HFF-Myc (cell line): Measurements from ENCODE around the gene BCL2L15.

Experiments used
- DNase-seq: peaks from one replicate; pipeline ENCODE4 v3.0.0-alpha.2; 2011; ENCODE audit warnings: low read depth; ENCODE audit errors: extremely low read depth
- H3K4me3 ChIP-seq: replicated peaks from 2 replicates; pipeline ENCODE4 v1.5.1; 2011; ENCODE audit warnings: low read depth, mild to moderate bottlenecking, control low read depth, low read length
- TF ChIP-seq, protein P1 (sequence below): IDR thresholded peaks from 2 replicates; pipeline ENCODE4 v1.5.1; 2012; ENCODE audit warnings: mild to moderate bottlenecking, low read depth, low read length, control low read depth; ENCODE audit errors: missing control alignments

Gene BCL2L15

DNA sequence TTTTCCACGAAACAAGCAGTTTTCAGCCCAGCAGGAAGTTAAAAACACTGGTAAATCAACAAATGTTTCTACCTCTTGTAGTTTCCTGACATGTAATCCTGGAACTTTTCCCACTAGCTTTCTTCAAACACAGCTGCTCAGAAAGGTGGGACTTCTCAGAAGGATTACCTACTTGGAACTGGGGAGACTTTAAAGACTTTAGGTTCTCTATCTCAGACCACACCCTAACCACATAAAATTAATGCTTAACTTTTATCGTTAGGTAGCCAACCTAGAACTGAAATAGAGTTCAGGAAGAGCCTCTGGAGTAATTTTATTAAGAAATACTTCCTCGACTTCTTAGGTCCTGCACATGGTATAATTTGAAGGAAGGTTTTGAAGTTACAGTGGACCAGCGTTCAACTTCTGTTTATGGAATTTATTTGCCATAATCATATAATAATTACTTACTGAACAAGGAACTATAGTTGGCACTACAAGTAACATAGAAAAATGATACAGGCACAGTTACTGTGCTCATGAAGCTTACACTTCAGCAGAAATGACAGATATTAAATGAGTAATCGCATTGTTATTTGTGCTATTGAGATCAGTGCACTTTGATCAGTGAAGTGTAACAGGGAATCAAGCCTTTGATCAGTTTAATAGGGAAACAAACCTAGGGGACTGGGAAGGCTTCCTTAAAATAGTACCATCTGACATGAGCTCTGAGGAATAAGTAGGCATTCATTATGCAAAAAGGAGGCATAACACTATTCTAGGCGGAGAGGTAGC, at the start of gene BCL2L15:
Gene BCL2L15 (minus strand): TSS at position 180 of the 774 bp plus-strand sequence. CDS start 206 bp downstream, outside the sequence.
- no peak for DNase-seq

DNA sequence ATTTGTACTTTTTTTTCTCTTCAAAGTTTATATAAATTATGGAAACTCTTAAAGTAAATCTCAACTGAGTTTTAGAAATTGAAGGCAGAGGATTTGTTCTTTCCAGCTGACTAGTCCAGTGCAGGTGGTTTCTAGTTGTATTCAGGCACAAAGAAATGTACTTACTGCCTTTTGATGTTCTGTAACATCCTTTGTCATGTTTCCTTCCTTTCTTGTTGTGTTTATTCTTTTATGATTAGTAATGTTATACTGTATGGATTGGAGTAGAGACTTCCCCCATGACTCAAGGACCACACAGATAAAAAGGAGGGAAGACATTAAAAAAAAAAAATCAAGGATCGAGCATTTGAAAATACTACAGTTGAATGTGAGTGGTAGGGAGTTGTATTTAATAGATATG, 49.8 kb upstream of the BCL2L15 start:
- no peak overlapping the region for H3K4me3 ChIP-seq
- TF ChIP-seq, protein P1, sequence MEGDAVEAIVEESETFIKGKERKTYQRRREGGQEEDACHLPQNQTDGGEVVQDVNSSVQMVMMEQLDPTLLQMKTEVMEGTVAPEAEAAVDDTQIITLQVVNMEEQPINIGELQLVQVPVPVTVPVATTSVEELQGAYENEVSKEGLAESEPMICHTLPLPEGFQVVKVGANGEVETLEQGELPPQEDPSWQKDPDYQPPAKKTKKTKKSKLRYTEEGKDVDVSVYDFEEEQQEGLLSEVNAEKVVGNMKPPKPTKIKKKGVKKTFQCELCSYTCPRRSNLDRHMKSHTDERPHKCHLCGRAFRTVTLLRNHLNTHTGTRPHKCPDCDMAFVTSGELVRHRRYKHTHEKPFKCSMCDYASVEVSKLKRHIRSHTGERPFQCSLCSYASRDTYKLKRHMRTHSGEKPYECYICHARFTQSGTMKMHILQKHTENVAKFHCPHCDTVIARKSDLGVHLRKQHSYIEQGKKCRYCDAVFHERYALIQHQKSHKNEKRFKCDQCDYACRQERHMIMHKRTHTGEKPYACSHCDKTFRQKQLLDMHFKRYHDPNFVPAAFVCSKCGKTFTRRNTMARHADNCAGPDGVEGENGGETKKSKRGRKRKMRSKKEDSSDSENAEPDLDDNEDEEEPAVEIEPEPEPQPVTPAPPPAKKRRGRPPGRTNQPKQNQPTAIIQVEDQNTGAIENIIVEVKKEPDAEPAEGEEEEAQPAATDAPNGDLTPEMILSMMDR, result no peak
- DNase-seq, result no peak

More for the DNA sequence above, at the start of gene BCL2L15:
- H3K4me3 ChIP-seq, result no peak within 1 kb of the TSS
- TF ChIP-seq, protein P1, result no peak

DNA sequence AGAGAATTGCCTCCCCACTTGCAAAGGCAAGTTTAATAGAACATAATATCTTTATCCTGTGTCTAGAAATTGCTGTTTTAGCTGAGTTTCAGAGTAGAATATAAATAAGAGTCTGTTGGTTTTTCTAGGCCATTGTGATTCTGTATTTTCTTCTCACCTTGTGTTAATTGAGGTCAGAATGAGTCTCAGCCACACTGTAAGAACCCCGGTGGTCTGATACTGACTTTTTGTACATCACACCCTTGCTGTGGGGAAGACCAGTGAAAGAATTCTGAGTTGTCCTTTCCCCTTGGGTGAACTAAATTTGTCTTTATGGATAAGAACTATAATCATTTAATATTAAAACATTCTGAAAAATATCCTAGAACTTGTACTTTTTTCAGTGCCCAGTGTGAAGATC, 48.6 kb upstream of the BCL2L15 start:
- no peak overlapping the region for H3K4me3 ChIP-seq
- TF ChIP-seq, protein P1, result no peak
- DNase-seq, result no peak

DNA sequence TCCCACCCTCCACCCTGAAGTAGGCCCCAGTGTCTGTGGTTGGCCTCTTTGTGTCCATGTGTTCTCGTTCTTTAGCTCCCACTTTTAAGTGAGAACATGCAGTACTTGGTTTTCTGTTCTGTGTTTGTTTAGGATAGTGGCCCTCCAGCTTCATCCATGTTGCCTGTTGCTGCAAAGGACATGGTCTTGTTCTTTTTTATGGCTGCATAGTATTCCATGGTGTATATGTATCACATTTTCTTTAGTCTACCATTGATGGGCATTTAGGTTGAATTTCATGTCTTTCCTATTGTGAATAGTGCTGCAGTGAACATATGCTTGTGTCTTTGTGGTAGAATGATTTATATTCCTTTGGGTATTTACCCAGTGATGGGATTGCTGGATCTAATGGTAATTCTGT, 47.8 kb upstream of the BCL2L15 start:
- no peak for DNase-seq
- no peak overlapping the region for H3K4me3 ChIP-seq
- TF ChIP-seq, protein P1, result no peak

- H3K4me3 ChIP-seq, result no peak overlapping the region
- DNase-seq, result no peak
- TF ChIP-seq, protein P1, result no peak
Measured at GRCh38 chr1:113934511-113935055, 47.2 kb upstream of the BCL2L15 start.

DNA sequence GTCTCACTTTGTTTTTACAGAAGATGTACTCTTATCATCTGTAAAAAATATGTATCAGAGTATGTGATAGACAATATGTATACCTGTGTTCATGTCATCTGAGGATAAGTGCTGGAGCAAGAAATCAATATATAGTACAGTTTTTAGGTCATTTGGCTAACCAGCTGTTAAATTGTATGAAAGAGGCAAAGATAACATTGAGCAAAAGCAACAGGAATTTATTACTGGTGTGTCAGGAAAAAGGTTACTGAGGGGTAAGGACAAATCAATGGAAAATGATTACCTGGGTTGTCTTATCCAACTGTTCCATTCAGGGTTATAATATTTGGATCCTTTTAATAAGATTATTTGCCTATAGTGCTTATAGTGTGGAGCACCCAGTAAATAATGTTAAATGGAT, 46.6 kb upstream of the BCL2L15 start:
- no peak overlapping the region for H3K4me3 ChIP-seq
- DNase-seq, result no peak
- TF ChIP-seq, protein P1, result no peak
